Neural progenitor cell (in vitro differentiated cells): Measurements from ENCODE around the gene ODAD4. TPM values are rescaled to one million over a fixed set of nuclear protein-coding genes. Genes with fewer than 3 reads are reported as not detected.

Experiments
- DNase-seq: peaks from one replicate; pipeline ENCODE4 v3.0.0-alpha.2; 2016; ENCODE audit warnings: low spot score
- H2AFZ ChIP-seq: fragments of 200-600 bp; sonication (generic); replicated peaks from 2 replicates; pipeline ENCODE4 v1.6.1; 2016; ENCODE audit warnings: antibody characterized with exemption
- H3F3A ChIP-seq: fragments of 200-600 bp; sonication (generic); 2 replicates; pipeline ENCODE4 v1.6.1; 2016; ENCODE audit warnings: antibody characterized with exemption, low read depth
- H3K27ac ChIP-seq: fragments of 200-600 bp; sonication (generic); 2 replicates; pipeline ENCODE4 v1.5.1; 2016; ENCODE audit warnings: mild to moderate bottlenecking
- H3K27me3 ChIP-seq: fragments of 200-600 bp; sonication (generic); 2 replicates; pipeline ENCODE4 v1.6.1; 2016; ENCODE audit warnings: mild to moderate bottlenecking, moderate library complexity
- H3K36me3 ChIP-seq: fragments of 200-600 bp; sonication (generic); 2 replicates; pipeline ENCODE4 v1.5.1; 2016
- H3K4me1 ChIP-seq: fragments of 200-600 bp; sonication (generic); 2 replicates; pipeline ENCODE4 v1.6.1; 2016; ENCODE audit warnings: mixed run types
- H3K4me2 ChIP-seq: fragments of 200-600 bp; sonication (generic); 2 replicates; pipeline ENCODE4 v1.6.1; 2016
- H3K4me3 ChIP-seq: fragments of 200-600 bp; sonication (generic); 2 replicates; pipeline ENCODE4 v1.5.1; 2016
- H3K79me2 ChIP-seq: fragments of 200-600 bp; sonication (generic); 2 replicates; pipeline ENCODE4 v1.6.1; 2016; ENCODE audit warnings: low read depth
- H3K9ac ChIP-seq: fragments of 200-600 bp; sonication (generic); 2 replicates; pipeline ENCODE4 v1.6.1; 2016
- H3K9me3 ChIP-seq: fragments of 200-600 bp; sonication (generic); 2 replicates; pipeline ENCODE4 v1.5.1; 2016; ENCODE audit warnings: low read depth
- H4K20me1 ChIP-seq: fragments of 200-600 bp; sonication (generic); 2 replicates; pipeline ENCODE4 v1.6.1; 2016; ENCODE audit warnings: low read depth
- H3K27ac Mint-ChIP-seq: 3 replicates; pipeline ENCODE4 v1.8.0; 2021; ENCODE audit warnings: mixed read lengths
- H3K27me3 Mint-ChIP-seq: 2 replicates; pipeline ENCODE4 v1.8.0; 2022; ENCODE audit warnings: low read depth, mild to moderate bottlenecking, inconsistent platforms, moderate library complexity, mixed read lengths; ENCODE audit not compliant: insufficient read depth
- H3K36me3 Mint-ChIP-seq: 3 replicates; pipeline ENCODE4 v1.8.0; 2021; ENCODE audit warnings: mixed read lengths
- H3K4me1 Mint-ChIP-seq: 3 replicates; pipeline ENCODE4 v1.8.0; 2021; ENCODE audit warnings: mixed read lengths
- H3K4me3 Mint-ChIP-seq: 3 replicates; pipeline ENCODE4 v1.8.0; 2021; ENCODE audit warnings: mild to moderate bottlenecking, moderate library complexity, mixed read lengths
- H3K9me3 Mint-ChIP-seq: 3 replicates; pipeline ENCODE4 v1.8.0; 2020; ENCODE audit warnings: mixed read lengths
- EZH2 ChIP-seq: fragments of 200-600 bp; sonication (generic); IDR thresholded peaks from 2 replicates; pipeline ENCODE4 v1.6.1; 2017; ENCODE audit warnings: antibody characterized with exemption, mild to moderate bottlenecking, moderate library complexity
- EZH2phosphoT487 ChIP-seq: fragments of 200-600 bp; sonication (generic); IDR thresholded peaks from 2 replicates; pipeline ENCODE4 v1.6.1; 2017; ENCODE audit warnings: antibody characterized with exemption
- total RNA-seq: library from RNA; depleted of rRNA; stranded (reverse); fragments of >200 nt; gene quantifications from 2 replicates; pipeline ENCODE4 v1.2.3, GENCODE V29; 2015; ENCODE audit warnings: low replicate concordance
- TF ChIP-seq, protein P1 (sequence below): fragments of 200-600 bp; sonication (generic); IDR thresholded peaks from 2 replicates; pipeline ENCODE4 v1.5.1; 2017; ENCODE audit warnings: antibody characterized with exemption, mild to moderate bottlenecking

ODAD4 gene
- total RNA-seq, 1 donor from 2014 or later = 4.1 TPM

DNA sequence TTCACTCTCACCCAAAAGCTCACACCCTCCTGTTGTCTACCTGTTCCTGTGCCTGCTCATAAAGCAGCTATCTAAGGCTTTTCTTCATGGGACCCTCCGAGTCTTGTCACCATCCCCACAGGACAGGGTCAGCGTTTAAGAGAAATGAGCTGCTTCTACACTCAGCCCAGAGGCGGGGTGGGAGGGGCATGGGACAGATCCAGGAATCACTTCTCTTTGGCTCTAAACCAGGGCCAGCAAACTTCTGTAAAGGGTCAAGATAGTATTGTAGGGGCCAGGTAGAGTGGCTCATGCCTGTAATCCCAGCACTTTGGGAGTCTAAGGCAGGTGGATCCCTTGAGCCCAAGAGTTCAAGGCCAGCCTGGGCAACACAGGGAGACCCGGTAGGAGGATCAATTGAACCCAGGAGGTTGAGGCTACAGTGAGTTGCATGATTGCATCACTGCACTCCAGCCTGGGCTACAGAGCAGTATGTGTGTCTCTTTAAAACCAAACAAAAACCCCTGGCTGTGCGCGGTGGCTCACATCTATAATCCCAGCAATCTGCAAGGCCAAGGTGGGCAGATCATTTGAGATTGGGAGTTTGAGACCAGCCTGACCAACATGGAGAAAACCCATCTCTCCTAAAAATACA lies 42.0 kb upstream of the ODAD4 start:
- H3K27me3 ChIP-seq = no peaks in the 10 kb centered on the region
- peaks cover 30% of the 10 kb centered on the region for H3K36me3 ChIP-seq
- Mint-ChIP-seq H3K36me3 (peaks cover 39% of the 10 kb centered on the region), H3K27ac (peak overlapping the region; percentile 30), H3K9me3 (no peaks in the 10 kb centered on the region), H3K4me3 (peak overlapping the region; percentile 66), H3K4me1 (peaks cover 11% of the 10 kb centered on the region), H3K27me3 (peaks cover 2% of the 10 kb centered on the region)
- peaks cover 48% of the 10 kb centered on the region for H3F3A ChIP-seq
- H3K4me1 ChIP-seq = peaks cover 6% of the 10 kb centered on the region
- no peak for DNase-seq
- H3K27ac ChIP-seq = no peak overlapping the region
- H3K9me3 ChIP-seq = no peaks in the 10 kb centered on the region
- no peak overlapping the region for H3K9ac ChIP-seq
- peaks cover 15% of the 10 kb centered on the region for H3K79me2 ChIP-seq
- TF ChIP-seq EZH2 (no peak), EZH2phosphoT487 (no peak)
- TF ChIP-seq, protein P1, sequence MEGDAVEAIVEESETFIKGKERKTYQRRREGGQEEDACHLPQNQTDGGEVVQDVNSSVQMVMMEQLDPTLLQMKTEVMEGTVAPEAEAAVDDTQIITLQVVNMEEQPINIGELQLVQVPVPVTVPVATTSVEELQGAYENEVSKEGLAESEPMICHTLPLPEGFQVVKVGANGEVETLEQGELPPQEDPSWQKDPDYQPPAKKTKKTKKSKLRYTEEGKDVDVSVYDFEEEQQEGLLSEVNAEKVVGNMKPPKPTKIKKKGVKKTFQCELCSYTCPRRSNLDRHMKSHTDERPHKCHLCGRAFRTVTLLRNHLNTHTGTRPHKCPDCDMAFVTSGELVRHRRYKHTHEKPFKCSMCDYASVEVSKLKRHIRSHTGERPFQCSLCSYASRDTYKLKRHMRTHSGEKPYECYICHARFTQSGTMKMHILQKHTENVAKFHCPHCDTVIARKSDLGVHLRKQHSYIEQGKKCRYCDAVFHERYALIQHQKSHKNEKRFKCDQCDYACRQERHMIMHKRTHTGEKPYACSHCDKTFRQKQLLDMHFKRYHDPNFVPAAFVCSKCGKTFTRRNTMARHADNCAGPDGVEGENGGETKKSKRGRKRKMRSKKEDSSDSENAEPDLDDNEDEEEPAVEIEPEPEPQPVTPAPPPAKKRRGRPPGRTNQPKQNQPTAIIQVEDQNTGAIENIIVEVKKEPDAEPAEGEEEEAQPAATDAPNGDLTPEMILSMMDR = no peak
- H4K20me1 ChIP-seq = peaks cover 20% of the 10 kb centered on the region
- H3K4me2 ChIP-seq = no peak overlapping the region
- no peak overlapping the region for H2AFZ ChIP-seq
- H3K4me3 ChIP-seq = no peak overlapping the region

DNA sequence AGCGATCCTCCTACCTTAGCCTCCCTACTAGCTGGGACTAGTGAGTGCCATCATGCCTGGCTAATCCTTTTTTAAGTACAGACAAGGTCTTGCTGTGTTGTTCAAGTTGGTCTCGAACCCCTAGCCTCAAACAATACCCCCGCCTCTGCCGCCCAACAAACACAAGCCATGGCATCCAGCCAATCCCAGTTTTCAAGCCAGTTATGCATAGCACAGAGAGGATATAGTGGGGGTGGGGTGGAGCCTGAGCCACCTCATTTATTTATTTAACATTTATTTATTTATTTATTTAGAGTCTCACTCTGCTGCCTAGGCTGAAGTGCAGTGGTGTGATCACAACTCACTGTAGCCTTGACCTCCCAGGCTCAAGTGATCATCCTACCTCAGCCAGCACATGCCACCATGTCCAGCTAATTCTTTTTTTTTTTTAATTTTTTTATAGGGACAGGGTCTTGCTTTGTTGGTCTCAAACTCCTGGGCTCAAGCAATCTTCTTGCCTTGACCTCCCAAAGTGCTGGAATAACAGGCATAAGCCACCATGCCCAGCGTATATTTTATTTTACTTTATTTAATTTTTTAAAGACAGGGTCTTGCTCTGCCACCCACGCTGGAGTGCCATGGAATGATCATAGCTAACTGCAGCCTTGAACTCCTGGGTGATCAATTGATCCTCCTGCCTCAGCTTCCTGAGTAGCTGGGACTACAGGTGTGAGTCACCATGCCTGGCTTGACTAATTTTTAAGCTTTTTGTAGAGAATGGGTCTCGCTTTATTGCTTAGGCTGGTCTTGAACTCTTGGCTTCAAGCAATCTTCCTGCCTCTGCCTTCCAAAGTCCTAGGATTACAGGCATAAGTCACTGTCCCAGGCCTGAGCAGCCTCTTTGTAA lies 39.0 kb upstream of the ODAD4 start:
- Histone ChIP-seq H2AFZ (no peak overlapping the region), H3K4me3 (no peak overlapping the region), H3K4me2 (no peak overlapping the region), H3K27ac (no peak overlapping the region), H3K9me3 (no peaks in the 10 kb centered on the region), H3K36me3 (peaks cover 12% of the 10 kb centered on the region), H3K79me2 (peaks cover 6% of the 10 kb centered on the region), H3K9ac (no peak overlapping the region), H3F3A (peaks cover 21% of the 10 kb centered on the region), H4K20me1 (peaks cover 6% of the 10 kb centered on the region), H3K4me1 (peaks cover under 1% of the 10 kb centered on the region), H3K27me3 (no peaks in the 10 kb centered on the region)
- peaks cover 11% of the 10 kb centered on the region for H3K4me1 Mint-ChIP-seq
- peaks cover 35% of the 10 kb centered on the region for H3K36me3 Mint-ChIP-seq
- no peak for DNase-seq
- peaks cover 2% of the 10 kb centered on the region for H3K27me3 Mint-ChIP-seq
- no peaks in the 10 kb centered on the region for H3K9me3 Mint-ChIP-seq
- H3K27ac Mint-ChIP-seq = no peak overlapping the region
- TF ChIP-seq, protein P1 = no peak
- TF ChIP-seq EZH2 = no peak
- H3K4me3 Mint-ChIP-seq = no peak overlapping the region

DNA sequence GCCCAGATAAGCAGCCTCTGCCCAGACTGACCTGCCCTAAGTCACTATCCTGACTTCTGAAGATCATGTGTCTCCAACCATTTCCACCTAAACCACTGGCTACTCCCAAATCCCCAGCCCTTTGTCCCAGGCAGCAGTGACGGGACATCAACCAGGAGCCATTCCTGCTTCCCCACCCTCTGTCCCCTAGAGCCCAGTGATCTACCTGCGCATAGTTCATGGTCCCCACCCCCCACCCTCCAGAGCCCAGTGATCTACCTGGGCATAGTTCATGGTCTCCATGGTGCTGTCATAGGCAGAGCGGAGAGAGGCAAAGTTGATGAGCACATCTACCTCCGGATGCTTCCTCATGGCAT lies 38.4 kb upstream of the ODAD4 start:
- H4K20me1 ChIP-seq = peaks cover 7% of the 10 kb centered on the region
- no peaks in the 10 kb centered on the region for H3K27me3 ChIP-seq
- peaks cover 10% of the 10 kb centered on the region for H3K4me1 Mint-ChIP-seq
- no peak for DNase-seq
- H3K27ac Mint-ChIP-seq = no peak overlapping the region
- no peaks in the 10 kb centered on the region for H3K9me3 ChIP-seq
- H3K27me3 Mint-ChIP-seq = peaks cover 3% of the 10 kb centered on the region
- peaks cover 6% of the 10 kb centered on the region for H3K79me2 ChIP-seq
- H3K4me3 Mint-ChIP-seq = no peak overlapping the region
- peaks cover 15% of the 10 kb centered on the region for H3F3A ChIP-seq
- H3K4me1 ChIP-seq = no peaks in the 10 kb centered on the region
- H3K4me2 ChIP-seq = no peak overlapping the region
- H2AFZ ChIP-seq = no peak overlapping the region
- no peak overlapping the region for H3K4me3 ChIP-seq
- H3K27ac ChIP-seq = no peak overlapping the region
- no peaks in the 10 kb centered on the region for H3K9me3 Mint-ChIP-seq
- no peak for TF ChIP-seq EZH2
- H3K36me3 Mint-ChIP-seq = peaks cover 39% of the 10 kb centered on the region
- peaks cover 12% of the 10 kb centered on the region for H3K36me3 ChIP-seq
- no peak overlapping the region for H3K9ac ChIP-seq

DNA sequence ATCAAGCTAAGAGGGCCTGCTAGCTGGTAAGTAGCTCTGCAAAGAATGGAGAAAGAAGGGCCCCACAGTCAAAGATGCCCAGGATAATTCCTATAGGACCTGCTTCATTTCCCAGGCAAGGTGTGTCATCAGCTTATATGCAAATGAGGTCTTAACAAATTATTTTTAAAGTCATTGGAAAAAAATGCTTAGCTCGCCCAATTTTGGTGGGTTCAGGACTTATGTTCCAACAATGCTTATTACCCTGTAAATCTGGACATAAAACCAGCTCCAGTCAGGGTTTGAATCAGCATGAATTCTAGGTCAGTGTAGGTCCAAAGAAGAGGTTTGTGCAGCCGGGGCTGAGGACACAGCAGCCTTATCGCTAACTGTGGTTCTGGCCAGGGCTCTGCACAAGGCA lies 37.0 kb upstream of the ODAD4 start:
- Histone ChIP-seq H3K36me3 (peaks cover 12% of the 10 kb centered on the region), H3K27me3 (no peaks in the 10 kb centered on the region), H3K4me3 (no peak overlapping the region), H3K4me2 (no peak overlapping the region), H3K79me2 (peaks cover 6% of the 10 kb centered on the region), H3K9me3 (no peaks in the 10 kb centered on the region), H2AFZ (no peak overlapping the region), H4K20me1 (peaks cover 8% of the 10 kb centered on the region), H3K9ac (no peak overlapping the region), H3K4me1 (no peaks in the 10 kb centered on the region), H3K27ac (no peak overlapping the region), H3F3A (peaks cover 8% of the 10 kb centered on the region)
- Mint-ChIP-seq H3K36me3 (peaks cover 37% of the 10 kb centered on the region), H3K27me3 (peaks cover 3% of the 10 kb centered on the region), H3K4me1 (peaks cover 10% of the 10 kb centered on the region), H3K9me3 (no peaks in the 10 kb centered on the region), H3K4me3 (no peak overlapping the region), H3K27ac (no peak overlapping the region)
- no peak for DNase-seq
- TF ChIP-seq, protein P1 = no peak
- TF ChIP-seq EZH2phosphoT487 = no peak
